ENCODE data around the gene ADRB1.

- no peak for TF ChIP-seq CTCF (IDR thresholded peaks at IDR 0.05)
- no peak for TF ChIP-seq POLR2A (IDR thresholded peaks at IDR 0.05)
- no peak for TF ChIP-seq POLR2AphosphoS5 (IDR thresholded peaks at IDR 0.05)
Observed at GRCh38 chr10:114061148-114061547, 17.5 kb downstream of the ADRB1 start.

Measured in breast epithelium (tissue), 3 donors.